Motor neuron (in vitro differentiated cells): ENCODE data around the gene SLC17A9. TPM values are rescaled to one million over a fixed set of nuclear protein-coding genes. Genes with fewer than 3 reads are reported as not detected.

Experiments
- ATAC-seq, 8 experiments: fragments of 200-7000 bp; cut with Tn5 transposase; replicated peaks in 6 of 8; 2 replicates each; pipeline ENCODE4 v1.8.0; 2021; ENCODE audit warnings: mild to moderate bottlenecking in 8 of 8, moderate library complexity in 8 of 8
- H3K27ac ChIP-seq, 2 donors: fragments of 250-450 bp; sonication (Bioruptor Pico); 2 replicates each; pipeline ENCODE4 v1.9.0; 2021; ENCODE audit warnings: antibody characterized with exemption in 2 of 2, mild to moderate bottlenecking in 2 of 2, moderate library complexity in 1 of 2
- H3K4me1 ChIP-seq, 2 donors: fragments of 250-450 bp; sonication (Bioruptor Pico); replicated peaks in 1 of 2; 2 replicates each; pipeline ENCODE4 v1.6.1; 2021; ENCODE audit warnings: antibody characterized with exemption in 2 of 2, mild to moderate bottlenecking in 2 of 2, moderate library complexity in 1 of 2
- H3K4me3 ChIP-seq, 5 donors: fragments of 250-450 bp; sonication (Bioruptor Pico); 2 replicates each; pipeline ENCODE4 v1.9.0; 2021; ENCODE audit warnings: antibody characterized with exemption in 5 of 5, mild to moderate bottlenecking in 5 of 5, moderate library complexity in 4 of 5
- WGBS, 10 experiments: fragments of 450-650 bp; shearing (Covaris generic); methylation state at CpG; one replicate each; pipeline ENCODE4 v1.0.0; 2022; 5-methylcytosine and 5-hydroxymethylcytosine counted together
- in situ Hi-C, 9 experiments: fragments of 400-800 bp; cut with MboI; loops; one replicate each; pipeline ENCODE4 v1.15.0; 2021; ENCODE audit warnings: low sequenced_read_pairs in 9 of 9, low pct_unique_long_range_greater_than_20kb in 2 of 9; ENCODE audit not compliant: unreplicated experiment in 9 of 9
- total RNA-seq, 8 experiments: library from RNA; unstranded; fragments of 300-600 nt; gene quantifications; 2 replicates each; pipeline versions ENCODE4 v1.2.3 to v1.2.4, GENCODE V29; 2022

SLC17A9 gene
- total RNA-seq, 8 experiments from 2014 or later = 0.13 to 18.0 (median 1.00) TPM; not detected in 1

GRCh38 chr20:62982124-62983075 is 29.9 kb downstream of the SLC17A9 start:
- H3K4me1 ChIP-seq = peaks cover 66 to 71% of the 10 kb centered on the region in 2 donors
- no peak overlapping the region for H3K27ac ChIP-seq
- no peak overlapping the region for H3K4me3 ChIP-seq
- no peak for ATAC-seq
- in situ Hi-C loops = no loop called here
- 53 to 100% (median 74%) methylated on average over 1 to 5 of the region's 21 CpGs; no CpG with 5 or more reads in 4 of the 10 experiments for WGBS, 10 experiments

- no peak for ATAC-seq
- in situ Hi-C loops = no loop called here
- Histone ChIP-seq H3K4me3 (no peak overlapping the region), H3K4me1 (peaks cover 63 to 70% of the 10 kb centered on the region in 2 donors), H3K27ac (no peak overlapping the region)
- 20 to 83% (median 74%) methylated on average over 1 to 4 of the region's 6 CpGs; no CpG with 5 or more reads in 6 of the 10 experiments for WGBS, 10 experiments
These were observed 30.7 kb downstream of the SLC17A9 start for GRCh38 chr20:62983210-62983609.

GRCh38 chr20:62984666-62985443 is 32.3 kb downstream of the SLC17A9 start:
- in situ Hi-C loops = no loop called here
- Histone ChIP-seq H3K4me1 (peaks cover 54 to 60% of the 10 kb centered on the region in 2 donors), H3K27ac (peak overlapping the region; percentile 80 to 90), H3K4me3 (no peak overlapping the region)
- 0 to 63% (median 24%) methylated on average over 2 to 8 of the region's 18 CpGs; no CpG with 5 or more reads in 3 of the 10 experiments for WGBS, 10 experiments
- peak in 6 of 8 experiments; percentile 42 to 88 (median 84) for ATAC-seq

DNA sequence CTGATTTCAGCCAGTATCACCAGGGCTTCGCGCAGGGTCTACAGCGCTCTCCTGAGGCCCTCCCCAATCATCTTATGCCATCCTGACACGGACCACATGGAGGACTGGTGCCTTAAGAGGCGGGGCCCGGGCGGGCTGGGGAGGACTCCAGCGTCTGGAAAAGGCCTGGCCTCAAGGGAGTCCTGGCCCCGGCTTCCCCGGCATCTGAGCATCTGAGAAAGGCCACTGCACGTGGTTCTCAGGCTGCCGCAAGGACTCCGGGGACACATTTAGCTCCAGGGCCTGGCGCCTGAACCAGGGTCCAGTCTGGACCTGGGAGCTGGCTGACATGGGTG is 32.9 kb downstream of the SLC17A9 start:
- Histone ChIP-seq H3K4me3 (no peak overlapping the region), H3K4me1 (peaks cover 48 to 54% of the 10 kb centered on the region in 2 donors), H3K27ac (peak overlapping the region; percentile 80 to 90)
- WGBS, 10 experiments = 0 to 83% methylated on average over 1 to 4 of the region's 14 CpGs; no CpG with 5 or more reads in 8 of the 10 experiments
- ATAC-seq = peak in 1 of 8 experiments; percentile 12
- in situ Hi-C loops = no loop called here

GRCh38 chr20:62986257-62986800 is 33.8 kb downstream of the SLC17A9 start:
- peaks cover 41 to 48% of the 10 kb centered on the region in 2 donors for H3K4me1 ChIP-seq
- ATAC-seq = no peak
- WGBS, 10 experiments = no CpG with 5 or more reads among the region's 6 CpGs
- in situ Hi-C loops = no loop called here
- no peak overlapping the region for H3K4me3 ChIP-seq
- no peak overlapping the region for H3K27ac ChIP-seq

DNA sequence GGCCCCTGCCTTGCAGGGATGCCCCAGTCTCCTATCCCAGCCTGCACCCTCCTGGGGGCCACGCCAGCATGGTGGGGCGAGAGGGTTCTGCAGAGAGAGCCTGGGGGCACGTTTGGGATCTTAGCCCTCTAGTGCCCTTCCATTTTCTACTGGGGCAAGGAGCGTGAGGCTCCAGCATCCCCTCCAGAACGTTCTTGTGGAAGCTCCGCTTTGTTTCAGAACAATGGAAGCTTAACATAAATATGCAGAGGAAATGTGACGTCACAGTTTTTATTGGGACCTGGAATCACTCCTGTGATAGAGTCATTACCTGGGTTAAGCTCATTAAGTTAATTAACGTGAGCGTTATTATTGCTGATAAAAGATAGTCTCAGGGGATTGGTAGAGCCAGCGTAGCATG is 34.6 kb downstream of the SLC17A9 start:
- no peak for ATAC-seq
- Histone ChIP-seq H3K4me3 (no peak overlapping the region), H3K4me1 (peaks cover 36 to 41% of the 10 kb centered on the region in 2 donors), H3K27ac (no peak overlapping the region)
- WGBS, 10 experiments = 0 to 75% (median 70%) methylated on average over 1 to 4 of the region's 10 CpGs; no CpG with 5 or more reads in 5 of the 10 experiments
- in situ Hi-C loops = no loop called here

DNA sequence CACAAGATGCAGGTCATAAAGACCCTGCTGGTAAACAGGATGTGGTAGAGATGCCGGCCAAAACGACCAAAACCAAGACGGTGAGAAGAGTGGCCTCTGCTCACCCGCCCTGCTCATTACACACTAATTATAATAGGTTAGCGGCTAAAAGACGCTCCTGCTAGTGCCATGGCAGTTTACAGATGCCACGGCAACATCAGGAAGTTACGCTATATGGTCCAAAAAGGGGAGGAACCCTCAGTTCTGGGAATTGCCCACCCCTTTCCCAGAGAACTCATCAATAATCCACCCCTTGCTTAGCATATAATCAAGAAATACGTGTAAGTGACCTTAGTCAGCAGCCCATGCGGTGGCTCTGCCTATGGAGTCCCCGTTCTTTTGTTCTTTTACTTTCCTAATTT is 36.7 kb downstream of the SLC17A9 start:
- no peak for ATAC-seq
- in situ Hi-C loops = no loop called here
- Histone ChIP-seq H3K27ac (no peak overlapping the region), H3K4me1 (peaks cover 24 to 26% of the 10 kb centered on the region in 2 donors), H3K4me3 (no peak overlapping the region)
- 47 to 94% (median 84%) methylated on average over 2 to 10 of the region's 11 CpGs; no CpG with 5 or more reads in 2 of the 10 experiments for WGBS, 10 experiments

GRCh38 chr20:62990306-62990825 is 37.9 kb downstream of the SLC17A9 start:
- no peak overlapping the region for H3K4me3 ChIP-seq
- WGBS, 10 experiments = 54 to 100% (median 67%) methylated on average over 1 to 9 of the region's 22 CpGs; no CpG with 5 or more reads in 7 of the 10 experiments
- no peak for ATAC-seq
- peaks cover 16 to 25% of the 10 kb centered on the region in 2 donors for H3K4me1 ChIP-seq
- H3K27ac ChIP-seq = no peak overlapping the region
- in situ Hi-C loops = no loop called here

- in situ Hi-C loops = no loop called here
- Histone ChIP-seq H3K4me3 (no peak overlapping the region), H3K4me1 (peaks cover 15 to 24% of the 10 kb centered on the region in 2 donors), H3K27ac (no peak overlapping the region)
- 33 to 81% (median 62%) methylated on average over 4 to 10 of the region's 13 CpGs; no CpG with 5 or more reads in 4 of the 10 experiments for WGBS, 10 experiments
- no peak for ATAC-seq
These were observed 38.8 kb downstream of the SLC17A9 start for GRCh38 chr20:62991196-62991807.

- Histone ChIP-seq H3K4me1 (peaks cover 12 to 23% of the 10 kb centered on the region in 2 donors), H3K27ac (no peak overlapping the region), H3K4me3 (no peak overlapping the region)
- ATAC-seq = no peak
- WGBS, 10 experiments = 10 to 76% (median 63%) methylated on average over 1 to 6 of the region's 6 CpGs; no CpG with 5 or more reads in 4 of the 10 experiments
- in situ Hi-C loops = no loop called here
These were observed 39.4 kb downstream of the SLC17A9 start for GRCh38 chr20:62991863-62992262.

- H3K27ac ChIP-seq = no peak overlapping the region
- no peak for ATAC-seq
- in situ Hi-C loops = no loop called here
- 39 to 96% (median 75%) methylated on average over 5 to 11 of the region's 23 CpGs; no CpG with 5 or more reads in 3 of the 10 experiments for WGBS, 10 experiments
- H3K4me1 ChIP-seq = peaks cover 9 to 18% of the 10 kb centered on the region in 2 donors
- H3K4me3 ChIP-seq = no peak overlapping the region
These were observed 41.5 kb downstream of the SLC17A9 start for GRCh38 chr20:62993856-62994494.

GRCh38 chr20:62994869-62995281 is 42.4 kb downstream of the SLC17A9 start:
- in situ Hi-C loops = no loop called here
- no peak overlapping the region for H3K27ac ChIP-seq
- 60 to 91% (median 81%) methylated on average over 1 to 8 of the region's 19 CpGs; no CpG with 5 or more reads in 6 of the 10 experiments for WGBS, 10 experiments
- no peak overlapping the region for H3K4me3 ChIP-seq
- peaks cover 9 to 18% of the 10 kb centered on the region in 2 donors for H3K4me1 ChIP-seq
- peak in 2 of 8 experiments; percentile 7 to 8 for ATAC-seq
